ENCODE results near the gene ARHGAP24.

The ARHGAP24 gene

GRCh38 chr4:85520765-85521749 lies 46.1 kb downstream of the ARHGAP24 start:
- DNase-seq: no peak

- DNase-seq: no peak
Measured at GRCh38 chr4:85522277-85522676, 47.3 kb downstream of the ARHGAP24 start.

GRCh38 chr4:85522836-85523235 lies 47.9 kb downstream of the ARHGAP24 start:
- peak; percentile 77 for DNase-seq

GRCh38 chr4:85527815-85528214 lies 52.9 kb downstream of the ARHGAP24 start:
- no peak for DNase-seq

- no peak for DNase-seq
Measured at GRCh38 chr4:85531560-85532341, 56.8 kb downstream of the ARHGAP24 start.

GRCh38 chr4:85534120-85534519 lies 59.2 kb downstream of the ARHGAP24 start:
- DNase-seq: no peak

GRCh38 chr4:85543832-85544231 lies 68.9 kb downstream of the ARHGAP24 start:
- no peak for DNase-seq

- no peak for DNase-seq
Measured at GRCh38 chr4:85544751-85545150, 69.8 kb downstream of the ARHGAP24 start.

GRCh38 chr4:85548116-85548515 lies 73.2 kb downstream of the ARHGAP24 start:
- no peak for DNase-seq

- DNase-seq: no peak
Measured at GRCh38 chr4:85548841-85549240, 73.9 kb downstream of the ARHGAP24 start.

GRCh38 chr4:85555206-85555605 lies 80.3 kb downstream of the ARHGAP24 start:
- DNase-seq: no peak

- DNase-seq: no peak
Measured at GRCh38 chr4:85556283-85556682, 81.3 kb downstream of the ARHGAP24 start.

- DNase-seq: no peak
Measured at GRCh38 chr4:85557016-85557901, 82.3 kb downstream of the ARHGAP24 start.

- no peak for DNase-seq
Measured at GRCh38 chr4:85565761-85566480, 91.0 kb downstream of the ARHGAP24 start.

- DNase-seq: no peak
Measured at GRCh38 chr4:85569730-85570299, 94.9 kb downstream of the ARHGAP24 start.

GRCh38 chr4:85570388-85570787 lies 95.4 kb downstream of the ARHGAP24 start:
- no peak for DNase-seq

GRCh38 chr4:85571008-85571407 lies 96.1 kb downstream of the ARHGAP24 start:
- no peak for DNase-seq

- DNase-seq: no peak
Measured at GRCh38 chr4:85573270-85573669, 98.3 kb downstream of the ARHGAP24 start.

- no peak for DNase-seq
Measured at GRCh38 chr4:85577307-85577706, 102.4 kb downstream of the ARHGAP24 start.

- DNase-seq: no peak
Measured at GRCh38 chr4:85579942-85580341, 105.0 kb downstream of the ARHGAP24 start.

GRCh38 chr4:85580489-85580888 lies 105.5 kb downstream of the ARHGAP24 start:
- DNase-seq: no peak

GRCh38 chr4:85587952-85588351 lies 113.0 kb downstream of the ARHGAP24 start:
- DNase-seq: peak; percentile 57

Measured in islet precursor cell (in vitro differentiated cells).